SJSA1 (cell line): Measurements from ENCODE around the gene HIRA. TPM values are rescaled to one million over a fixed set of nuclear protein-coding genes. Genes with fewer than 3 reads are reported as not detected.

Source experiments
- DNase-seq, 2 experiments: peaks; one replicate each; pipeline ENCODE4 v3.0.0-alpha.2; 2015 to 2020; ENCODE audit warnings: low spot score in 2 of 2, low read depth in 1 of 2
- H3K27ac ChIP-seq: fragments of 250-450 bp; sonication (Bioruptor Pico); 2 replicates; pipeline ENCODE4 v1.5.1; 2020; ENCODE audit warnings: mild to moderate bottlenecking, moderate library complexity
- H3K27me3 ChIP-seq: fragments of 250-450 bp; sonication (Bioruptor Pico); replicated peaks from 2 replicates; pipeline ENCODE4 v1.5.1; 2020; ENCODE audit warnings: mild to moderate bottlenecking, moderate library complexity
- H3K36me3 ChIP-seq: fragments of 250-450 bp; sonication (Bioruptor Pico); 2 replicates; pipeline ENCODE4 v1.5.1; 2020; ENCODE audit warnings: mild to moderate bottlenecking
- H3K4me1 ChIP-seq: fragments of 250-450 bp; sonication (Bioruptor Pico); replicated peaks from 2 replicates; pipeline ENCODE4 v1.6.1; 2021; ENCODE audit warnings: mild to moderate bottlenecking
- H3K4me3 ChIP-seq: fragments of 250-450 bp; sonication (Bioruptor Pico); 2 replicates; pipeline ENCODE4 v1.5.1; 2020; ENCODE audit warnings: mild to moderate bottlenecking
- H3K9me3 ChIP-seq: fragments of 250-450 bp; sonication (Bioruptor Pico); replicated peaks from 2 replicates; pipeline ENCODE4 v1.5.1; 2020; ENCODE audit warnings: mild to moderate bottlenecking
- total RNA-seq: library from RNA; depleted of rRNA; stranded (reverse); fragments of >200 nt; shearing (Covaris generic); gene quantifications from 2 replicates; pipeline ENCODE4 v1.2.3, GENCODE V29; 2014

HIRA gene
- total RNA-seq, 1 experiment from 2014 or later = 17.2 TPM

DNA sequence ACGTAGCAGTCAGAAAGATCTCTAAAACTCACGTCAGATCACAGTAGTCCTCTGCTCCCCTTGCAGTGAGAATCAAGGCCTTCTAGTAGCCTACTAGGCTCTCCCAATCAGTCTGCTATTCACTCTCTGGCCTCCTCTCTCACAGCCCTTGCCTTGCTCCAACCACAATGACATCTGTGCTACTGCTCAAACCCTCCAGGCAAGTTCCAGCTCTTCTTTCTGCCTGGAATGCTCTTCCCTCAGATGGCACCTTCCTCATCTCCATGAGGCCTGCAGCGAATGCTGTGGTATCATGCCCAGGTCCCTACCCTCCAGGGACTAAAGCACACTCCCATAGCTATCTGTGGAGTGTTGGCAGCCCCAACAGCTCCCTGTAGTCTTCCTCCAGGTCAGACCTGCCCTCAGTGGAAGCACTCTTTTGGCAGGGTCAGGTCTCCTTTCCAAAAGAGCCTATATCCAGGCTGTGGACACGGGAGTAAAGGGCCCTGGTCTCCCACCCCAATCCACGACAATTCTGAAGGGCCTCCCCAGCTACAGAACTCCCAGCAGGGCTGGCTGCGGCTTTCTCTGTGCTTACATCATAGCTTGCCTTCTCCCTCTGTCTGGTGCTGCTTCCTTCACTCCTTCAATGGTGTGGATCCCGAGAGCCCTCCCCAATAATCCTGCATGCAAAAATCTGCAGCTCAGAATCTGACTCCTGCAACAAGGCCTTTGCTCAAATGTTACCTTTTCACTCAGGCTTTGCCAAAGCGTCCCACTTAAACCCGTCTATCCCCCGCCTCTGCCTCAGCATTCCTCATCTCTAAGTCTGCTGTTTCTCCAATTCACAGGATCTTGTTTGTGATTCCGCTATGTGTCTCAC, 8.9 kb downstream of the HIRA start:
- Histone ChIP-seq H3K36me3 (peaks cover 10% of the 10 kb centered on the region), H3K9me3 (no peaks in the 10 kb centered on the region), H3K4me1 (no peaks in the 10 kb centered on the region), H3K27ac (no peak overlapping the region), H3K27me3 (no peaks in the 10 kb centered on the region), H3K4me3 (no peak overlapping the region)
- DNase-seq = no peak

DNA sequence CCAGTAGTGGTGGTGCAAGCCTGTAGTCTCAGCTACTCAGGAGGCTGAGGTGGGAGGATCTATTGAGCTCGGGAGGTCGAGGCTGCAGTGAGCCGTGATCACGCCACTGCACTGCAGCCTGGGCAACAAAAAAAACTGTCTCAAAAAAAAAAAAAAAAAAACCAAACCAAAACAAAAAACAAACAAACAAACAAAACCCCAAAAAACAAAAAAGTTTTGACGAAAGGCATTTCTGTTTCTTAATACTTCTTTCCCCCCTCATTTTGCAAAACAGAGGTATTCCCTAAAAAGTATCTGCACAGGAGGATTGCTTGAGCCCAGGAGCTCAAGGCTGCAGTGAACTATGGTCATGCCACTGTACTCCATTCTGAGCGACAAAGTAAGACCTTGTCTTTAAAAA, 11.2 kb downstream of the HIRA start:
- H3K36me3 ChIP-seq = peaks cover 19% of the 10 kb centered on the region
- no peak overlapping the region for H3K4me3 ChIP-seq
- H3K4me1 ChIP-seq = no peaks in the 10 kb centered on the region

DNA sequence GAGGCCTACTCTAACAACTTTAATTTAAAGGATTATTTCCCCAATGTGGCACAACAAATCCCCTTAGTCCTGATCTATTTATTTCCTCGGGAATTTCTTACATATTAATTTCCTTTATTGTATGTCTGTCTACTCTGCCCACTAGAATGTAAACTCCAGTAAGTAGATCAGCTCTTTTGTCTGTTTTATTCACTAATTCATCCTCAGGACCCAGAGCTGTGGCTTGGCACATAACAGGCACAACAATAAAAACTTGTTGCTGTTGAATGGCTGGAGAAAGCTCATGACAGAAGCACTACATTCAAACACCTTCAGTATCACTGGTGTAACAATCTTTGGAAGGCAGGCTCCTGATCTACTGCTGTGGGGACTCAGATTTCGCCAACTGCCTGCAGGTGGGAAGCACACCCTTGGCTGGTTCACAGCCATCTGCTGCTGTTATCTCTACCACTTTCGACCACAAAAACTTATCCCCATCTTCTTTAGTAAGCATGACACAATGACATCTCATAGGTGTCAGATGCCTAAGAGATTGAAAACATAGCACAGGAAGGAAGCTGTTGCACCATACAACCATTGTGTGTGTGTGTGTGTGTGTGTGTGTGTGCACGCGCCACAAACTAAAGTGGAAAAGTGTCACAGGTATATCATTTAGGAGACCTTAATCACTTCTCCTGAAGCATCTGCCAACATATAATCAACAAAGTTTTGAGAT, 11.9 kb downstream of the HIRA start:
- no peaks in the 10 kb centered on the region for H3K4me1 ChIP-seq
- no peak overlapping the region for H3K4me3 ChIP-seq
- DNase-seq = no peak
- H3K27ac ChIP-seq = no peak overlapping the region
- no peaks in the 10 kb centered on the region for H3K27me3 ChIP-seq
- H3K36me3 ChIP-seq = peaks cover 16% of the 10 kb centered on the region
- H3K9me3 ChIP-seq = no peaks in the 10 kb centered on the region

More for the DNA sequence above, 11.2 kb downstream of the HIRA start:
- no peaks in the 10 kb centered on the region for H3K9me3 ChIP-seq
- no peak for DNase-seq
- no peak overlapping the region for H3K27ac ChIP-seq
- no peaks in the 10 kb centered on the region for H3K27me3 ChIP-seq

DNA sequence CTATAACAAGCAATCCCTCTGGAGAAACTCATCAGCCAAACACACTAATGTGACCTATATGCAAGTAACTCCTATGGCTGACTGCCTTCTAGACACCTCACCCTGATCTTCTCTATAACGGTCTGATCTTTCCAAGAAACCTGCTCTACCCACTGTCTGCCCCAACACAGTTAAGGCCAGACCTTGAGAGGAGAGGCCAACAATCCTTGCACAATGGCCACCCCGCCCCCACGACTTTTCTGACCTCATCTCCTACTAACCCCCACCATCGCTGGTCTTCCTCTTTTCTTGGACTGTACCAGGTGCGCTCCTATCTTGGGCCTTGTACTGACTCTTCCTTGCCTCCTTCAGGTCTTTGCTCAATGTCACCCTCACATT, 12.5 kb downstream of the HIRA start:
- peaks cover 13% of the 10 kb centered on the region for H3K36me3 ChIP-seq
- H3K27ac ChIP-seq = no peak overlapping the region
- DNase-seq = no peak
- H3K27me3 ChIP-seq = no peaks in the 10 kb centered on the region
- H3K4me3 ChIP-seq = no peak overlapping the region
- no peaks in the 10 kb centered on the region for H3K4me1 ChIP-seq
- H3K9me3 ChIP-seq = no peaks in the 10 kb centered on the region

DNA sequence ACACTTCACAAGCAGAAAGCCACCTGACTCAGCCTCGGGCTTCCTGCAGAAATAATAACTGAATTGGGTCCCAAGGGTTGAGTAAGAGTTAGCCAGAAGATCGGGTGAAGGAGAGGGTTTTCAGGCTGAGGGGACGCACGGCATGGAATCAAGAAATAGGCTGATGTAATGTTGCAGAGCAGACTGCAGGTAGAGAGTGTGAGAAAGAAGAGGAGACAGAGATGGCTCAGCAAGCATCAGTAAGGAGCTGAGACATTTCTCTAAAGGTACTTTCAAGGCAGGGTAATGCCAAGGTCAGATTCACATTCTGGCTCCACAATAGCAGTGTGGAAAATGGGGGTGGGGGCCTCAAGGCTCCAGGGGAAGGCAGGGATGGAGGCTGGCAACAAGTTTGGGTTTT, 18.6 kb downstream of the HIRA start:
- no peak for DNase-seq
- no peaks in the 10 kb centered on the region for H3K4me1 ChIP-seq

DNA sequence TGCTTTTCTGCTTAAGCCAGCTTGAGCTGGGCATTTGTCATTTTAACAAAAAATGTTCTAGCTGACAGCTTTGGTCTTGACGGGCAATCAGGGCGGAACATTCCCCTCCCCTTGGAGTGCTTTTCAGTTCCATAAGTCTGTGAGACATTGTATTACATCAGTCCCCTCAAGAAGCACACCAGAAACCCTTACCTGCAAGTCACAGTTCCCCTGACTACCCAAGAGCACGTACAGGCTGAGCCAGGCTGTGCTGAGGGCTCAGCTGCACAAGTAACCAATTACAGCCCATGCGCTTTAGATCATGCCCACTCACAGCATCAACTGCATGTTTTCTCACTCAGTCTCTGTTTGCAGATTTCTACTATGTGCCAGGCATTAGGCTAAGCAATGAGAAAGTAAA, 19.1 kb downstream of the HIRA start:
- Histone ChIP-seq H3K27ac (no peak overlapping the region), H3K4me1 (no peaks in the 10 kb centered on the region), H3K9me3 (no peaks in the 10 kb centered on the region), H3K27me3 (no peaks in the 10 kb centered on the region), H3K36me3 (peaks cover 40% of the 10 kb centered on the region), H3K4me3 (no peak overlapping the region)
- DNase-seq = no peak

More for the DNA sequence above, 18.6 kb downstream of the HIRA start:
- peaks cover 35% of the 10 kb centered on the region for H3K36me3 ChIP-seq
- no peaks in the 10 kb centered on the region for H3K9me3 ChIP-seq
- H3K27ac ChIP-seq = no peak overlapping the region
- H3K4me3 ChIP-seq = no peak overlapping the region
- no peaks in the 10 kb centered on the region for H3K27me3 ChIP-seq

DNA sequence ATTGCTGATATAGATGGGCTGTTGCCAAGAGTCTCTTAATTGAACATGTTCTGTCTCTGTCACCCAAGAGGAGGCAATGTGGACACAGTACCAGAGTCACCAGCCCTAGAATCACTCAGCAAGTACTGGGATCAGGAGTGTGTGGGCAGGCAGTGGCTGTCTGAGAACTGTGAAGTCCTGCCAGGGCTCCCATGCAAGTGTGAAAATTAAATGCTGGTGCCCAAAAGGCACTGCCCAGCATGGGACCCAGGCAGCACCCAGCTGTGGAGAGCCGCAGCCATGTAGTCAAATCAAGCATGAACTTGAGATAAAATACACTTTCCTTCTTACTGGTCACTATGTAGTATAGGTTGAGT, 19.9 kb downstream of the HIRA start:
- H3K9me3 ChIP-seq = no peaks in the 10 kb centered on the region
- no peaks in the 10 kb centered on the region for H3K4me1 ChIP-seq
- no peak overlapping the region for H3K27ac ChIP-seq
- H3K4me3 ChIP-seq = no peak overlapping the region
- H3K36me3 ChIP-seq = peaks cover 41% of the 10 kb centered on the region
- DNase-seq = no peak
- H3K27me3 ChIP-seq = no peaks in the 10 kb centered on the region

DNA sequence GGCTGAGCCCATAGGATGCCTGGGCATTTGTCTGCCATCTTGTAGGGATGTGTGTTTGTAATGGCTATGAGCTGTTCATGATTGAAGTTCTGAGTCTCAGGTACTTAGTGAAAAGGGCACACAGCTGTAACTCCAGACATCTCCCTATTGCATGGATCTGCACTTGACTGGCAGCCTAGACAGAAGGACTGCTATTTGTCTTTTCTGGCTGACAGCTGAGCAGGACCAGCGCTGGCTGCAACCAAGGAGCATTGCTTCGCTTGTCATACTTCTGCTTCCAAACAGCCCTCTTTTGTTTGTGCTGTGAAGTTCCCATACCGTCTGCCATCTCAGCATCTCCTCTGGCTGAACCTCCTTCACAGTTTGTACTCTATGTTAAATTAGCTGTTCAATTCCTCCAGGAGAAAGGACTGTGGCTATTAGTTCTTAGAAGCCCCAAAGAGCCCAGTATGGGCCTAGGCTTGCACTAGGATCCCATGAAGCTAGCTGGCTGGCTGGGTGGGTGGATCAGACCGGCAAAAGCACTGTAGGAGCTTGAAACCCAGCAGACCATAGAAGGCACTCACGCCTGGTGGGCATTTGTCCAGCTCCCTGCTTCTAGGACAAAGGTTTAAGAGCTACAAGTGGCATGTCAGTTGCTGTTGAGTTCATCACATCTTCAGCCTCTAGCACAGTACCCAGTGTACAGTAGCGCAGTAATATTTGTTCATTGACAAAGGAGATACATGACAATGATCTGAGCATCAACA, 20.4 kb downstream of the HIRA start:
- H3K27me3 ChIP-seq = no peaks in the 10 kb centered on the region
- H3K4me1 ChIP-seq = no peaks in the 10 kb centered on the region
- no peak overlapping the region for H3K27ac ChIP-seq
- peaks cover 43% of the 10 kb centered on the region for H3K36me3 ChIP-seq
- H3K9me3 ChIP-seq = no peaks in the 10 kb centered on the region
- DNase-seq = no peak
- no peak overlapping the region for H3K4me3 ChIP-seq

DNA sequence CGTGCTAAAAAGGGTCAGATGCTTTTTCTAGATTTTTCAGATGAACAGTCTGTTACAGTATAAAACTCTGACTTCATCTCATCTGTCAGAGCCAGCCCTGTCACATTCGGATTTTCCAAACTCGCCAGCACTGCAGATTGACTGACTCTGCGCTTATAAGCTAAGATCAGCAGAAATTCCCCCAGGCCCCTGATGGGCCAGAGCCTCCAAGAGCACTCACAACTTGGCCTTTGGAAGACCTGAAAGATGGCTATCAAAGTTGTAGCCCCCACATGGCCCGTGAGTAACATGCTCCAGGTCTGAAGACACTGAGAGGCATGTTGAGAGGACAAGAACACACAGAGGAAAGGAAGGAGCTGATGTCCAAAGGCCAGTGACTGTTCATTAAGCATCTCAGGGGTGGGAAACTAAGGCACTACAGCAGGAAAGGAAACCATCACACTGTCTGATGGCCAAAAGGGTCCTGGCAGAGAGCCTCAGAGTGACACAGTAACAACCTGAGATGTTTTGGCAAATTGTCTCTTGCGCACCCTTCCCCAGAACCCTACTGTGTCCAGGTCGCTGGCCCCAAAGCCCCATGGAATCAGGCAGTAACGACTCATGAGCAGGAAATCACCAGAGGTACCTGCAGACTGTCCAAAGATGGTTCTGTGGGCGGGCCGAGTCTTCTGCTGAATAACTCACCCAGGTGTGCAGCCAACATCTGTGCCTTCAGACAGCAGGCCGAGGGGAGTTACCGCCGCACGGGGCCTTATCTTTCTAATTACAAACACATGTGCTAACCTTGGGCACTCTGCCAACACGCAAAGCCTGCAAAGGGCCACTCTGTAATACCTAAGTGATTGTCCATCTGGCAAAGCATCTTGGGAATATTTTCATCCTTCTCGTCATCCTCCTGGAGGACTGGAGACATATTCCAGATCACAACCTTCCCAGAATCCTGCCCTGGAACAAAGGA, 23.6 kb downstream of the HIRA start:
- no peak for DNase-seq
- H3K4me3 ChIP-seq = no peak overlapping the region

DNA sequence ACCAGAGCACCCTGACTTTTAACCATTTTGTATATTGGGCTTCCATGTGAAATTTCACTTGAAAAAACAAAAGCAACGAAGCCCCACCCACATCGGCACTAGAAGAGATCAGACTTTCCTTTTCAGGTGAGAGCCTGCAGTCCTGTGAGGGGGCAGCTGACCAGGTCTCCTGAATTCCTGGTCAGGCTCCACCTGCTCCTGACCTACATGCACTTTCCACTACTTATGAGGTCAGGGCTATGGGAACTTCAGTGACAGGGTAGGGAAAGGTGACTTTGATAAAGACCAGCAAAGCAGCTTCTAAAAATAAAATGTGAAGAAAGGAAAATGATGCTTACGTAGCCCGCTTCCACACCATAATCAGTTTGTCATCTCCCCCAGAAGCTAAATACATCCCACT, 24.7 kb downstream of the HIRA start:
- no peak overlapping the region for H3K27ac ChIP-seq
- peaks cover 4% of the 10 kb centered on the region; the same call in 1 of the 2 replicates for H3K4me1 ChIP-seq
- H3K9me3 ChIP-seq = no peaks in the 10 kb centered on the region
- H3K36me3 ChIP-seq = peaks cover 58% of the 10 kb centered on the region
- H3K4me3 ChIP-seq = no peak overlapping the region
- DNase-seq = no peak
- no peaks in the 10 kb centered on the region for H3K27me3 ChIP-seq

More for the DNA sequence above, 23.6 kb downstream of the HIRA start:
- Histone ChIP-seq H3K27ac (no peak overlapping the region), H3K9me3 (no peaks in the 10 kb centered on the region), H3K27me3 (no peaks in the 10 kb centered on the region), H3K4me1 (peaks cover 4% of the 10 kb centered on the region; the same call in 1 of the 2 replicates), H3K36me3 (peaks cover 54% of the 10 kb centered on the region)

DNA sequence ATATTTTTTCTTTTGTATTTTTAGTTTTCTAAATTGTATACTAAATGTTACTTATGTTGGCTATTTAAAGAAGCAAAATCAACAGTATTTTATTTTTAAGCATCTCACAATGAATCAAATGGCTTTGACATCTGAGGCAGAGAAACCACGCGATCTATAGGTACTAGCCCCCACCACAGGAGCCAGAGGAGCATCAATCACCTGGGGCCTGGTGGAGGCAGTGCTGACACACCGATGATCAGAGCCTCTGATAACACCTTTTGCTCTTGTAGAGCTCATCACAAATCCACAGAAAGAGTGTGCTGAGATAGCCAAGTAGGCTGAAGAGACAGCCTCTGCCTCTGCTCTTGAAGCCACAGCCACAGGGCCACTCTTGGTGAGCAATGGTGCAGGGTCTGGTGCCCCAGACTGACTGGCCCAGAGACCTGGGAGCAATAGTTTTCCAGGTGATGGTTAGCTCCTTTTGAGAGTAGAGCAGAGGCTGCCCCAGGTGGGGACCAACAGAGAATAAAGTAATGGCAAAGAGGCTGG, 25.2 kb downstream of the HIRA start:
- no peak for DNase-seq
- peaks cover 62% of the 10 kb centered on the region for H3K36me3 ChIP-seq
- peaks cover 4% of the 10 kb centered on the region; the same call in 1 of the 2 replicates for H3K4me1 ChIP-seq
- H3K4me3 ChIP-seq = no peak overlapping the region
- H3K27ac ChIP-seq = no peak overlapping the region
- no peaks in the 10 kb centered on the region for H3K9me3 ChIP-seq
- H3K27me3 ChIP-seq = no peaks in the 10 kb centered on the region

DNA sequence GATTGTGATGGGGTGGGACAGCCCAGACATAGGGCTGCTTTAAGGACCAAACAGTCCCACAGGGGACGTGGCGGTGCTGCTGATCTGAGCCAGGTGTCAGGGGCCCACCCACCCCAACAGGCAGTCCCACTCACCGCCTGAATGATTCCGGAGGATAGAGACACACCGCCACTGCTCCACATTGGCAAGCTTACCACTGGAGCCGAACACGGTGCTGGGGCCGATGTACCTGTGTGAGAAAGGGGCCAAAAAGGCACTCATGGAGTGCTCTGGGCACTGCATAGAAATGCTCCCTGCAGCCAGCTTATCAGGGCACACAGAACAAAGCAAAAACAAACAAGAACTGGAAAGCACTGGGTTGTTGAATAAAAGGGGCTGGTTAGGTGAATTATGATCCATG, 25.9 kb downstream of the HIRA start:
- H3K4me1 ChIP-seq = peaks cover 4% of the 10 kb centered on the region; the same call in 1 of the 2 replicates
- DNase-seq = no peak
- no peak overlapping the region for H3K27ac ChIP-seq
- no peak overlapping the region for H3K4me3 ChIP-seq
- peaks cover 62% of the 10 kb centered on the region for H3K36me3 ChIP-seq
- no peaks in the 10 kb centered on the region for H3K27me3 ChIP-seq
- no peaks in the 10 kb centered on the region for H3K9me3 ChIP-seq

DNA sequence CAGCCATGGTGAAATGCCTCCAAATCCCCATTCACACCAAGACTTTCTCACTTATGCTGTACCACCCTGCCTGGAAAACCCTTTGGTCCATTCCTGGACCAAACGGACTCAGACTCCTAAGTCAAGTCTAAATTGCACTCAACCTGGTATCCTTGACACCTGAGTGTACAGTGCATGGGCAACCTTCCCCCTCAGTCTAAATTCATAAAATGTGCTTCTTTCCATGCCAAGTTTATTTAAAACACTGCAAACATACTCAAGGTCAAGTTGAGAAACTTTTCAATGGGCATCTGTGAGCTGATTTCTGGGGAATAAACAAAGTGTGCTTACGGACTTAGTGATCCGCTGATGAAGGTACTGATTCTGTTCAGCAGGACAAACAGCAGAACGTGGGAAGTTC, 26.4 kb downstream of the HIRA start:
- Histone ChIP-seq H3K4me1 (peaks cover 4% of the 10 kb centered on the region; the same call in 1 of the 2 replicates), H3K4me3 (no peak overlapping the region), H3K27ac (no peak overlapping the region), H3K36me3 (peaks cover 56% of the 10 kb centered on the region), H3K9me3 (no peaks in the 10 kb centered on the region), H3K27me3 (no peaks in the 10 kb centered on the region)
- no peak for DNase-seq
